Type B pancreatic cell (in vitro differentiated cells): Measurements from ENCODE around the gene CPB2. TPM values are rescaled to one million over a fixed set of nuclear protein-coding genes. Genes with fewer than 3 reads are reported as not detected.
A peak's percentile ranks its signal among the peaks of the same experiment; 100 is the strongest.

Experiments
- DNase-seq: peaks from one replicate; pipeline ENCODE4 v3.0.0; 2021; ENCODE audit warnings: mixed read lengths; ENCODE audit not compliant: unreplicated experiment; ENCODE audit errors: extremely low spot score
- H3K27ac Mint-ChIP-seq: 2 replicates; pipeline ENCODE4 v1.8.0; 2021; ENCODE audit warnings: mild to moderate bottlenecking, mixed read lengths
- H3K27me3 Mint-ChIP-seq: 2 replicates; pipeline ENCODE4 v1.8.0; 2021; ENCODE audit warnings: mixed read lengths
- H3K36me3 Mint-ChIP-seq: 2 replicates; pipeline ENCODE4 v1.8.0; 2021; ENCODE audit warnings: mixed read lengths
- H3K4me1 Mint-ChIP-seq: one replicate; pipeline ENCODE4 v1.8.0; 2021; ENCODE audit warnings: mixed read lengths; ENCODE audit not compliant: unreplicated experiment
- H3K4me3 Mint-ChIP-seq: 2 replicates; pipeline ENCODE4 v1.8.0; 2021; ENCODE audit warnings: mild to moderate bottlenecking, mixed read lengths
- H3K9me3 Mint-ChIP-seq: 2 replicates; pipeline ENCODE4 v1.8.0; 2021; ENCODE audit warnings: mixed read lengths
- CTCF ChIP-seq: fragments of 200-600 bp; sonication (generic); conservative IDR thresholded peaks from 2 replicates; pipeline ENCODE4 v1.5.0; 2021; ENCODE audit warnings: antibody characterized with exemption, mild to moderate bottlenecking
- total RNA-seq: library from RNA; stranded (reverse); gene quantifications from 2 replicates; pipeline ENCODE4 v1.2.1, GENCODE V29; 2021; ENCODE audit warnings: low replicate concordance

CPB2 gene
- total RNA-seq, 1 donor from 2014 or later = 0.19 TPM

DNA sequence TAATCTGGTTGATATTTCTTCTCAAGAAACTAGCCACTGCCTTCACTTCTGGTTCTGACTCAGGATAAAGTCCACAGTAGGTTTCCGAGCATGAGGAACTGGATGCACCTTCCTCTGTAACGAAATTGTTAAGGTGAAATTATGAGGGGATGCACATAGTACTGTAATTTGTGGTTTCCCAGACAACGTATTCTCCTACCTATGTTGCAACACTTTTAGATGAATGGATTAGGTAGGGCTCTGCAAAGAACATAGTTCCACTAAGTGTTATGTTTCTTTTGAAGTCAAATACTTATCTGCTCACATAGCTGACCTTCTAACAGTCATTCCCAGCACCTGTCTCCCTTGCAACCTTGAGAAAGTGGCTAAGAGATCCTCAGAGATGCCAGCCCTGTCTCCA is 46.6 kb downstream of the CPB2 start:
- TF ChIP-seq CTCF = no peak
- no peaks in the 10 kb centered on the region for H3K9me3 Mint-ChIP-seq
- DNase-seq = no peak
- H3K36me3 Mint-ChIP-seq = no peaks in the 10 kb centered on the region
- H3K27ac Mint-ChIP-seq = no peak overlapping the region
- no peaks in the 10 kb centered on the region for H3K4me1 Mint-ChIP-seq
- H3K4me3 Mint-ChIP-seq = no peak overlapping the region
- H3K27me3 Mint-ChIP-seq = no peaks in the 10 kb centered on the region

DNA sequence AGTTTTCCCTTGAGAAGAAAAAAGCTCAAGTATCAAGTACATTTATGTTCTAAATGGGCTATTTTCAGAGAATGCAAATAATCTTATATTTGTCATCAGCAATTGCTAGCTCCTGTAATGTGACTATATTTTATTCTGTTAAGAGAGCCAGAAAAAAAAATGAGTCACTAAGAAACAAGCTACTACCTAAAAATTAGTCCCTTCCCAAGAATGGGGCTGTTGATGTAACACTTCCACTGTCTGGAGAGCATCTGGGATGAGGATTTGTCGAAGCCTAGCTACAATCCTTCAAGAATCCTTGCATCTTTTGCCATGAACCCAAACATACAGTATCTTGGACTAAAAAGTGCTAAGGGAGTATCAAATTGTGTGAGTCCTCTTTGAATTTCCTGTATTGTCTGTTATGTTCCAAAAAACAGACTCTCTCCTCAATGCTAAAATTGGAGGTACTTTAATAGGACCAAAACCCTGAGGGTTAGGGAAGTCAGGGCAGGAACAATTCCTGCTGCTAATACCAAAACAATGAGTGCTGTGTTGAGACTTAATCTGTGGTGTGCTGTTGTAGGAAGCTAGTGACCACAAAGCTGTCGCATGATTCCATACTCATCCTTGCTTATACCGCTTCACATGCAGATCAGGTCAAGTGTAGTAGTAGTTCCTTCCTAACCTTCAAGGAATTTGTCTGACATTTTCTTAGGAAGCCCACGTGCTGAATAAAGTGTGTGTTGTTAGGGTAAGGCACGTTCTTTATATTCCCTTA is 47.4 kb downstream of the CPB2 start:
- no peak overlapping the region for H3K4me3 Mint-ChIP-seq
- H3K4me1 Mint-ChIP-seq = peaks cover 7% of the 10 kb centered on the region
- DNase-seq = no peak
- H3K27me3 Mint-ChIP-seq = peaks cover 3% of the 10 kb centered on the region
- H3K9me3 Mint-ChIP-seq = no peaks in the 10 kb centered on the region
- TF ChIP-seq CTCF = no peak
- no peaks in the 10 kb centered on the region for H3K36me3 Mint-ChIP-seq
- H3K27ac Mint-ChIP-seq = no peak overlapping the region

DNA sequence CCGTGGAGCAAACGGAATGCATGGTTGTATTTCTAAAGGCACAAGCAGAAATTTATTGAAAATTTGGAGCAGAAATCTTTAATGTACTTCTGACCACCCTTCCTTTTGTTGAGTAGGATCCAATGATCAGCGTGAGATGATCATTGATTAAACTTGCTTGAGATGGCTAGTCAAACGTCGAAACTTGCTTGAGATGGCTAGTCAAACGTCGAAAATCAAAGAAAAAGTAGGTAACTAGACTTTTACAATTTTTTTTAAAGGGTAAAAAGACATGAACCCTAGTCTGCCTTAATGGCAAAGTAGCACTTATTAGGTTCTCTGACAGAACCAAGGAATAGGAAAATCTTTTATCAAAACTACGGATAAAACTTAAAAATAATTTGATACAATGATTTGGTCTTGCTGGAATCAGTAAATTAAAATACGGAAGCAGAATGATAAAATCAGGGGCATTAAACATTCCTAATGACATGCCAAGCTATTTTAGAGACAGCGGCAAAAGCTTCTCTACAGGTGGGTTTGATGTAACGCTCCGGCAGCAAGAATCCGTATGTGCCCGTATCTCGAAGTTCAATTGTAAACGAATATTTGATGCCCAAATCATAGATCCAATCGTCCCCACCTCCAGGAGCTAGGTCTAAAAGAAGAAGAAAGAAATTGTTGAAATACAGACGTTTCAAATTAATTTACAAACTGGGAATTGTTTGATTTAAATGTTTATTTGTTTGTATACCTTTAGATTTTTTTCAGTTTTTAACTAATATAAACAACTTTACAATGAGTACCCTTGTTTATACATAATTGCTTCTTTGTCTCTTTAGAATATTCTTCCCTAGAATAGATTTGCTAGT is 51.4 kb downstream of the CPB2 start:
- DNase-seq = no peak
- Mint-ChIP-seq H3K4me3 (peak overlapping the region; percentile 96), H3K27me3 (peaks cover 3% of the 10 kb centered on the region), H3K9me3 (no peaks in the 10 kb centered on the region), H3K36me3 (no peaks in the 10 kb centered on the region), H3K27ac (peak overlapping the region; percentile 98), H3K4me1 (peaks cover 27% of the 10 kb centered on the region)
- no peak for TF ChIP-seq CTCF

- H3K27ac Mint-ChIP-seq = peak within 1 kb of the TSS; percentile 98
- H3K4me1 Mint-ChIP-seq = peaks cover 32% of the 10 kb centered on the region
- peaks cover 3% of the 10 kb centered on the region for H3K27me3 Mint-ChIP-seq
- H3K4me3 Mint-ChIP-seq = peak within 1 kb of the TSS; percentile 96
- no peaks in the 10 kb centered on the region for H3K9me3 Mint-ChIP-seq
- H3K36me3 Mint-ChIP-seq = no peaks in the 10 kb centered on the region
- DNase-seq = peak; percentile 90
- peak; percentile 78 for TF ChIP-seq CTCF
Observed at GRCh38 chr13:46052319-46053161, 52.3 kb downstream of the CPB2 start, which contains the start of gene ZC3H13. TSS of gene ZC3H13 (minus strand) at chr13:46052746. CDS start at chr13:46045507, 7,239 bp downstream.

DNA sequence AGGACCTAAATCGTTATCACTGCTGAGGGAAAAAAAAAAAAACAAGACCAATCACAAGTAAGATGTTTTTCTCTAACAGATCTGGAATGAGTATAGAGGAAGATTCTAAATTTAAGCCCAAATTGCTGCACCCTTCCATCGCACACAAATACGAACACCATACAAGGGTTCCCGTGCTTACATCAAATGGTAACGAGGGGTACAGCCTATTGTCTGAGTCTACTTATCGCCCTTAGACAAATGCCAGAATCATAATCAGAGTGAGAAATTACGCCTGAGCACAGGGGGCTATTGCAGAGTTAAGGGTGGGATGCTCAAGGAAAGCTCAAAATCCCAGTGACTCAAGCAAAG is 52.9 kb downstream of the CPB2 start:
- peak overlapping the region; percentile 98 for H3K27ac Mint-ChIP-seq
- peak overlapping the region; percentile 96 for H3K4me3 Mint-ChIP-seq
- H3K27me3 Mint-ChIP-seq = peaks cover 3% of the 10 kb centered on the region
- TF ChIP-seq CTCF = no peak
- no peaks in the 10 kb centered on the region for H3K9me3 Mint-ChIP-seq
- H3K4me1 Mint-ChIP-seq = peaks cover 32% of the 10 kb centered on the region
- no peaks in the 10 kb centered on the region for H3K36me3 Mint-ChIP-seq
- DNase-seq = no peak
